Measurements from ENCODE around the gene ABCC1. TPM values are rescaled to one million over a fixed set of nuclear protein-coding genes. Genes with fewer than 3 reads are reported as not detected.
"Not testable (repeated sequence)": the region's sequence is repeated elsewhere in the genome, so short reads cannot be mapped to it uniquely, and the experiment has no call there.

Gene ABCC1
- polyA plus RNA-seq, 1 experiment, result 69.7 TPM

DNA sequence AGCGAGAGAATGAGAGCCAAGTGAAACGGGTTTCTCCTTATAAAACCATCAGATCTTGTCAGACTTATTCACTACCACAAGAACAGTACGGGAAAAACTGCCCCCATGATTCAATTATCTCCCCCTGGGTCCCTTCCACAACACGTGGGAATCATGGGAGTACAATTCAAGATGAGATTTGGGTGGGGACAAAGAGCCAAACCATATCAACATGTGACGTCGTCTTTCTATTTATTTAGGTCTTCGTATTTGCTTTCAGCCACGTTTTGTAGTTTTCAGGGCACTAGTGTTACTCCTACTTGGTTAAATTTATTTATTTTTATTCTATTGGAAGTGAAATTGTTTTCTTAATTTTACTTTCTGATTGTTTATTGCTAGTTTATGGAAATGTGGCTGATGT is 33.1 kb upstream of the ABCC1 start:
- POLR2A ChIA-PET, result no interaction called here
- Histone ChIP-seq H3K9me3 (ENCODE audit: control insufficient read depth, insufficient read depth, low read length) (no peaks in the 10 kb centered on the region), H3K27ac (ENCODE audit: low read depth, low read length) (no peak overlapping the region), H3K27me3 (ENCODE audit: control insufficient read depth, insufficient read depth, low read length) (no peaks in the 10 kb centered on the region), H3K4me3 (ENCODE audit: low read depth, low read length) (no peak overlapping the region)
- TF ChIP-seq, protein P1, sequence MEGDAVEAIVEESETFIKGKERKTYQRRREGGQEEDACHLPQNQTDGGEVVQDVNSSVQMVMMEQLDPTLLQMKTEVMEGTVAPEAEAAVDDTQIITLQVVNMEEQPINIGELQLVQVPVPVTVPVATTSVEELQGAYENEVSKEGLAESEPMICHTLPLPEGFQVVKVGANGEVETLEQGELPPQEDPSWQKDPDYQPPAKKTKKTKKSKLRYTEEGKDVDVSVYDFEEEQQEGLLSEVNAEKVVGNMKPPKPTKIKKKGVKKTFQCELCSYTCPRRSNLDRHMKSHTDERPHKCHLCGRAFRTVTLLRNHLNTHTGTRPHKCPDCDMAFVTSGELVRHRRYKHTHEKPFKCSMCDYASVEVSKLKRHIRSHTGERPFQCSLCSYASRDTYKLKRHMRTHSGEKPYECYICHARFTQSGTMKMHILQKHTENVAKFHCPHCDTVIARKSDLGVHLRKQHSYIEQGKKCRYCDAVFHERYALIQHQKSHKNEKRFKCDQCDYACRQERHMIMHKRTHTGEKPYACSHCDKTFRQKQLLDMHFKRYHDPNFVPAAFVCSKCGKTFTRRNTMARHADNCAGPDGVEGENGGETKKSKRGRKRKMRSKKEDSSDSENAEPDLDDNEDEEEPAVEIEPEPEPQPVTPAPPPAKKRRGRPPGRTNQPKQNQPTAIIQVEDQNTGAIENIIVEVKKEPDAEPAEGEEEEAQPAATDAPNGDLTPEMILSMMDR (IDR thresholded peaks at IDR 0.05; ENCODE audit: low read depth, low read length), result no peak
- DNase-seq (ENCODE audit: low read depth, low spot score), result no peak
- CTCF ChIA-PET, result no interaction called here

DNA sequence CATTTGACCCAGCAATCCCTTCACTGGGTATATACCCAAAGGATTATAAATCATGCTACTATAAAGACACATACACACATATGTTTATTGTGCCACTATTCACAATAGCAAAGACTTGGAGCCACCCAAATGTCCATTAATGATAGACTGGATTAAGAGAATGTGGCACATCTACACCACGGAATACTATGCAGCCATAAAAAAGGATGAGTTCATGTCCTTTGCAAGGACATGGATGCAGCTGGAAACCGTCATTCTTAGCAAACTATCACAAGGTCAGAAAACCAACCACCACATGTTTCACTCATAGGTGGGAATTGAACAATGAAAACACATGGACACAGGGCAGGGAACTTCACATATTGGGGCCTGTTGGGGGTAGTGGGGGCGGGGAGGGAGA is 31.1 kb upstream of the ABCC1 start:
- POLR2A ChIA-PET; H3K9me3 ChIP-seq (ENCODE audit: control insufficient read depth, insufficient read depth, low read length); H3K4me3 ChIP-seq (ENCODE audit: low read depth, low read length); H3K27ac ChIP-seq (ENCODE audit: low read depth, low read length); H3K27me3 ChIP-seq (ENCODE audit: control insufficient read depth, insufficient read depth, low read length); DNase-seq (ENCODE audit: low read depth, low spot score); CTCF ChIA-PET: not testable (repeated sequence)

DNA sequence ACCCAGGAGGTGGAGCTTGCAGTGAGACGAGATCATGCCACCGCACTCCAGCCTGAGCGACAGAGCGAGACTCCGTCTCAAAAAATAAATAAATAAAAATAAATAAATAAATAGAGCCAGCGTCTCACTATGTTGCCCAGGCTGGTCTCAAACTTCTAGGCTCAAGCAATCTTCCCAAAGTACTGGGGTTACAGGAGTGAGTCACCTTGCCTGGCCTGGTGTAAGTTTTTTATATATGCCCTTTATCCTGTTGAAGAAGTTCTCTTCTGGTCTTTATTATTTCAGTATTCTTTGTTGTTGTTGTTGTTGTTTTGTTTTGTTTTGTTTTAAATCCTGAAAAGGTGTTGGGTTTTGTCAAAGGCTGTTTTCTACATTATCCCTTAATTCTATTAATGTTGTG is 30.1 kb upstream of the ABCC1 start:
- no peak for DNase-seq (ENCODE audit: low read depth, low spot score)
- Histone ChIP-seq H3K9me3 (ENCODE audit: control insufficient read depth, insufficient read depth, low read length) (no peaks in the 10 kb centered on the region), H3K27ac (ENCODE audit: low read depth, low read length) (no peak overlapping the region), H3K27me3 (ENCODE audit: control insufficient read depth, insufficient read depth, low read length) (no peaks in the 10 kb centered on the region), H3K4me3 (ENCODE audit: low read depth, low read length) (no peak overlapping the region)
- CTCF ChIA-PET, result no interaction called here
- POLR2A ChIA-PET, result no interaction called here
- TF ChIP-seq, protein P1 (IDR thresholded peaks at IDR 0.05; ENCODE audit: low read depth, low read length), result no peak

DNA sequence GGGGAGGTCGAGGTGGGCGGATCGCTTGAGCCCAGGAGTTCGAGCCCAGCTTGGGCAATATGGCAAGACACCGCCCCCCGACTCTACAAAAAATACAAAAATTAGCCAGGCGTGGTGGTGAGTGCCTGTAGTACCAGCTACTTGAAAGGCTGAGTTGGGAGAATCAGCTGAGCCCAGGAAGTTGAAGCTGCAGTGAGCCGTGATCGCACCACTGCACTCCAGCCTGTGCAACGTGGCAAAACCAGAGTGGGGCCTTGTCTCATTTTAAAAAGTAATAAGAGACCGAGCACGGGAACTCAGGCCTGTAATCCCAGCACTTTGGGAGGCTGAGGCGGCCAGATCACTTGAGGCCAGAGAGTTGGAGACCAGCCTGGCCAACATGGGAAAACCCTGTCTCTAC is 24.4 kb upstream of the ABCC1 start:
- TF ChIP-seq, protein P1 (IDR thresholded peaks at IDR 0.05; ENCODE audit: low read depth, low read length), result no peak
- H3K27ac ChIP-seq (ENCODE audit: low read depth, low read length), result no peak overlapping the region
- no peak for DNase-seq (ENCODE audit: low read depth, low spot score)
- CTCF ChIA-PET, result no interaction called here
- POLR2A ChIA-PET, result no interaction called here
- no peak overlapping the region for H3K4me3 ChIP-seq (ENCODE audit: low read depth, low read length)
- H3K27me3 ChIP-seq (ENCODE audit: control insufficient read depth, insufficient read depth, low read length), result no peaks in the 10 kb centered on the region
- H3K9me3 ChIP-seq (ENCODE audit: control insufficient read depth, insufficient read depth, low read length), result no peaks in the 10 kb centered on the region

DNA sequence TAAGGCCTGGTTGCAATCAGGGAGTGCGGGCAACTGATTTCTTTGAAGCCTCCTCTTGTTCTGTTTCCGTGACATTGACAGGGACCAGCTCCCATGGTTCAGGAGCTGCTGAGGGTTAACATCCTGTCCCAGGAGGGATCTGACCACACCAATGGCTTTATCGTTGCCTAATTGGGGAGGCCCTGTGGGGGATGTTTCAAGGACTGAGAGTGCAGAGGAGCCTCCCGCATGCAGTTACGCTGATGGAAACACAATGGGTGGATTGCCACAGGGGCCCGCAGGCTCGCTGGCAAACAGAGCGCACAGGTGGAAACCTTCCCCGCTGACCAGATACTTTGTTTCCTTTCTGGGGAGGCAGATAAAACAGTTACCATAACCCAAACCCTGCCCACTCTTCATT is 23.8 kb upstream of the ABCC1 start:
- TF ChIP-seq, protein P1 (IDR thresholded peaks at IDR 0.05; ENCODE audit: low read depth, low read length), result no peak
- no peak overlapping the region for H3K4me3 ChIP-seq (ENCODE audit: low read depth, low read length)
- H3K9me3 ChIP-seq (ENCODE audit: control insufficient read depth, insufficient read depth, low read length), result no peaks in the 10 kb centered on the region
- DNase-seq (ENCODE audit: low read depth, low spot score), result no peak
- H3K27ac ChIP-seq (ENCODE audit: low read depth, low read length), result no peak overlapping the region
- no peaks in the 10 kb centered on the region for H3K27me3 ChIP-seq (ENCODE audit: control insufficient read depth, insufficient read depth, low read length)
- CTCF ChIA-PET, result no interaction called here
- POLR2A ChIA-PET, result no interaction called here

All from AG04450 (cell line).